GM19193 (cell line): ENCODE measurements around the gene ERG.

ENCODE experiments used
- POLR2A ChIP-seq: IDR thresholded peaks from 4 replicates; pipeline ENCODE4 v1.6.1; 2011; ENCODE audit not compliant: insufficient read depth, insufficient read length; ENCODE audit errors: extremely low read depth

Gene ERG

DNA sequence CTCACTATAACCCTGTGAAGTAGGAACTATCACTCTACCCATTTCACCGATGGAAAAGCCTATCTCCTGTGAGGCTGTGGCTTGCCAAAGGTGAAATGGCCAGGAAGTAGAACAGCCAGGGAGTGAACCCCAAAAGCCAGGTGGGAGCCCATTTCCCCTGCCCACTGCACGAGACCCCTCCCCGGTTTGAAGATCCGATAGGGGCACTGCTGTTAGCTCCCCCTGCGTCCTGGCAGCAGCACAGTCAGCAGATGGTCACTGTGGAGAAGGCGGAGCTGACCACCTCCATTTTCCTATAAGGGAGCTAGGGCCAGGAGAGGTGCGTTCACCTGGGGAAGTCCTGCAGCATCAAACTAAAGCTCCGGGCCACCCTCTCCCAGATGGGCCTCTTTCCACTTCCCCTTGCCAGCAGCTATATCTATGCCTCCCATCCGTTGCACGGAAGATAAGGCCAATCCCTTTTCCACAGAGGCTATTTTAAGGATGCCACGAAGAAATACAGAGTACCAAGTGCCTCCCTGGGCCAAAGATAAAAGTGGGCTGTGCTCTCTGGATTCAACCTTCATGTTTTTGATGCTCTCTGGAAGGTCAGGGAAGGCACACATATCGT lies 7.8 kb downstream of the ERG start:
- TF ChIP-seq POLR2A = no peak

DNA sequence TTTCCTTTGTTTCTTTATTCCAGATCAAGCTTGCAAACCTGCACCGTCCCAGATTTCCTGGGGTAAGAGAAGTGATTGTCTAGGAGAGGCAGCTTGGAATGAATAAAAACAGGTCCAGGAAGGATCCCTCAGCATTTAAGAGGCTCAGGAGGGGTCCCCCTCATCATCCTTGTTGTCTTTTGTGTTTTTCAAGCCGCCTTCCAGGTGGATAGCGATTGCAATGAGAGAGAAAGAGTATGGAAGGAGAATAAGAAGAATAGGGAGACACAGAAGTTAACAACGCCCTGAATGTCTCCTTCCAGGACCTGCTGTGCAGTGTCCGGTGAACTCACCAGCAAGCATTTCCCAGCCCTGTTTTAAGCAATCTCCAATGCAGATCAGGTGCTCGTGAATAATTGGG lies 8.5 kb downstream of the ERG start:
- no peak for TF ChIP-seq POLR2A

DNA sequence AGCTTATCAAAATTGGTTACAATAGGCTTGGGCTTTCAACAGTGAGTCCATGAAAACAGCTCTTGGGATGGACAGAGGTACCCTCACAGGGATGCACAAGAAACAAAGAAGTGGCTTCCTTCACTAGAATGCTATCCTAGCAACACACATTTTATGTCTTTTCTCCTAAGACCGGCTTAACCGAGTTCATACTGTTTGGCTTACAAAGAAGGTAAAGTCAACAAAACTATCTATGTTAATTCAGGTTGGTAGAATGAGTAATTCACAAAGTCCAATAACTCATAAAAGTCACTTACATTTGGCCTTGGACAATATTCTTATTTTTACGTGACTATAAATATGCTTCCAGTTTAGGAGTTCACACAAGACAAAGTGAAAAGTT lies 9.0 kb downstream of the ERG start:
- TF ChIP-seq POLR2A = no peak

GRCh38 chr21:38488640-38489270 lies 9.5 kb downstream of the ERG start:
- TF ChIP-seq POLR2A = no peak

- no peak for TF ChIP-seq POLR2A
Observed at GRCh38 chr21:38487901-38488639, 10.2 kb downstream of the ERG start.

GRCh38 chr21:38486706-38487105 lies 11.6 kb downstream of the ERG start:
- no peak for TF ChIP-seq POLR2A

- no peak for TF ChIP-seq POLR2A
Observed at GRCh38 chr21:38486221-38486620, 12.1 kb downstream of the ERG start.

- no peak for TF ChIP-seq POLR2A
Observed at GRCh38 chr21:38479641-38480525, 18.4 kb downstream of the ERG start.

GRCh38 chr21:38478782-38479181 lies 19.5 kb downstream of the ERG start:
- no peak for TF ChIP-seq POLR2A

GRCh38 chr21:38477226-38477625 lies 21.1 kb downstream of the ERG start:
- TF ChIP-seq POLR2A = no peak

- no peak for TF ChIP-seq POLR2A
Observed at GRCh38 chr21:38476385-38476784, 21.9 kb downstream of the ERG start.

DNA sequence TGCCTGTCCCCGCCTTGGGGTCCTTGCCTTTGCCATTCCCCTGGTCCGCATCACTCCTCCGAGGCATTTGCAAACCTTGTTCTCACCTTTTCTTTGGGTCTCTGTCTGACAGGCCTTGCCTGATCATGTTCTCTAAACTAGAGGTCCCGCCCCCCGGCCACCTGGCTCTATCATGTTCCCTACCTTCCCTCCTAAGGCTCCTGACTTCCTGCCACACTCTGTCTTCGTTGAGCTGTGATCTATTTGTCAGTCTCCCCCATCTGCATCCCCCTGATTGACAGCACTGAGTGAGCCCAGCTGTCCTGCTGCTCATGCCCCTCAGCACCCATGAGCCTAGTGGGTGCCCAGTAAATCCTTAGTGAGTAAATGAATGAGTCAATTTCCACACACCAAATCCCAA lies 22.8 kb downstream of the ERG start:
- TF ChIP-seq POLR2A = no peak

- no peak for TF ChIP-seq POLR2A
Observed at GRCh38 chr21:38474796-38475195, 23.5 kb downstream of the ERG start.

DNA sequence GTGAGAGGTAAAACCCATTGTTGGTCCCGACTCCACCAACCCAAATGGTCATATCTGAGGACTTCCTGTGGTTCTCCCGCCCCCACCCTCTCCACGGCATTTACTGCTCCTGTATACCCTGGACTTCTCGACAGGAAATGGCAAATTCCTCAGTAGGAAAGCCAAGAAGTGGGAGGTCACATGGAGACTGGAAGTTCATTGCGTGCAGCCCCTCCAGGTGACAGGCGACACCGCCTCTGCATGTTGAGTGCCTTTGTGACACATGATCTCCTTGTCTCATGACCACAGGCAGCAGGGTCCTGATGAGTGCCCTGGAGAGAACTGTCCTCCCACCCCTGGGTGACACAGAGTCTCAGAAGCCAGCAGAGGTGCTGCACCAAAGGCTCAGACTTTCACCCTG lies 24.2 kb downstream of the ERG start:
- no peak for TF ChIP-seq POLR2A
